HepG2 (cell line): ENCODE measurements around the gene ERBB4. TPM values are rescaled to one million over a fixed set of nuclear protein-coding genes. Genes with fewer than 3 reads are reported as not detected.
A peak's percentile ranks its signal among the peaks of the same experiment; 100 is the strongest.

Experiments used
- FOXA3 ChIP-seq: IDR thresholded peaks from 2 replicates; pipeline ENCODE4 v1.6.1; 2016; ENCODE audit warnings: missing genetic modification reagents, missing compliant biosample characterization
- FOXJ3 ChIP-seq: sonication (generic); formaldehyde crosslinking; IDR thresholded peaks from 2 replicates; pipeline ENCODE4 v1.4.0; 2020; ENCODE audit warnings: missing genetic modification reagents, mild to moderate bottlenecking, borderline replicate concordance
- HOXA3 ChIP-seq: sonication (generic); formaldehyde crosslinking; IDR thresholded peaks from 2 replicates; pipeline ENCODE4 v1.5.0; 2020; ENCODE audit warnings: missing genetic modification reagents
- MED1 ChIP-seq: sonication (generic); formaldehyde crosslinking; IDR thresholded peaks from 2 replicates; pipeline ENCODE4 v1.4.0; 2020; ENCODE audit warnings: missing genetic modification reagents
- NCOR1 ChIP-seq: fragments of 200-600 bp; sonication (generic); IDR thresholded peaks from 2 replicates; pipeline ENCODE4 v1.7.0; 2017; ENCODE audit warnings: antibody characterized with exemption, low read length, borderline replicate concordance
- POLR2G ChIP-seq: fragments of 200-400 bp; formaldehyde crosslinking; IDR thresholded peaks from 2 replicates; pipeline ENCODE4 v1.6.1; 2018; ENCODE audit warnings: mild to moderate bottlenecking, low read depth, low read length, moderate library complexity
- SAP130 ChIP-seq: IDR thresholded peaks from 2 replicates; pipeline ENCODE4 v1.6.1; 2016; ENCODE audit warnings: low read depth
- SOX13 ChIP-seq, 3 experiments: fragments of 450-650 bp in 1 of 3; sonication (generic) in 1 of 3; formaldehyde crosslinking in 1 of 3; IDR thresholded peaks in 2 of 3; conservative IDR thresholded peaks in 1 of 3; 2 replicates each; pipeline versions ENCODE4 v1.5.0 to v1.6.1; 2016 to 2020; ENCODE audit warnings: antibody characterized with exemption in 1 of 3, mild to moderate bottlenecking in 1 of 3, missing compliant biosample characterization in 1 of 3, missing genetic modification reagents in 1 of 3, moderate library complexity in 1 of 3
- SOX6 ChIP-seq, 2 experiments: fragments of 450-650 bp in 1 of 2; sonication (generic) in 1 of 2; formaldehyde crosslinking in 1 of 2; IDR thresholded peaks; 2 replicates each; pipeline versions ENCODE4 v1.4.0 to v1.6.1; 2017 to 2020; ENCODE audit warnings: antibody characterized with exemption in 1 of 2, mild to moderate bottlenecking in 1 of 2, missing genetic modification reagents in 1 of 2
- SP5 ChIP-seq: IDR thresholded peaks from 2 replicates; pipeline ENCODE4 v1.6.1; 2016; ENCODE audit warnings: low read depth, borderline replicate concordance
- TBX2 ChIP-seq: sonication (generic); formaldehyde crosslinking; IDR thresholded peaks from 2 replicates; pipeline ENCODE4 v1.5.0; 2020; ENCODE audit warnings: missing genetic modification reagents, mild to moderate bottlenecking, borderline replicate concordance
- TBX3 ChIP-seq: fragments of 450-650 bp; IDR thresholded peaks from 2 replicates; pipeline ENCODE4 v1.6.1; 2017; ENCODE audit warnings: antibody characterized with exemption, mild to moderate bottlenecking, inconsistent platforms, borderline replicate concordance
- TCF7 ChIP-seq: sonication (generic); IDR thresholded peaks from 2 replicates; pipeline ENCODE4 v1.6.1; 2016; ENCODE audit warnings: antibody characterized with exemption, low read depth
- ZSCAN25 ChIP-seq: sonication (generic); formaldehyde crosslinking; IDR thresholded peaks from 2 replicates; pipeline ENCODE4 v1.8.0; 2022; ENCODE audit warnings: mild to moderate bottlenecking, missing genetic modification reagents
- polyA plus RNA-seq, 8 experiments: library from polyadenylated mRNA; depleted of rRNA in 3 of 8; stranded (reverse) in 7 of 8; unstranded in 1 of 8; fragments of >200 nt; fragmentation: Illumina TruSeq in 4 of 8; extraction: Trizol in 4 of 8; gene quantifications; 2 replicates each; pipeline versions ENCODE4 v1.2.1 to v1.2.3, GENCODE V29; 2011 to 2016; ENCODE audit warnings: low read depth in 4 of 8, missing spikeins in 1 of 8, mixed read lengths in 1 of 8; ENCODE audit not compliant: insufficient read depth in 1 of 8
- total RNA-seq, 5 experiments: library from RNA; depleted of rRNA; stranded (reverse); fragments of >200 nt; fragmentation: Illumina TruSeq; extraction: Trizol; gene quantifications; 2 replicates each; pipeline ENCODE4 v1.2.3, GENCODE V29; 2016; ENCODE audit warnings: low read depth in 1 of 5
- TF ChIP-seq, protein P1 (sequence below), 2 experiments: sonication (generic) in 1 of 2; formaldehyde crosslinking in 1 of 2; IDR thresholded peaks; 2 replicates each; pipeline versions ENCODE4 v1.5.1 to v1.6.1; 2011 to 2020; ENCODE audit warnings: borderline replicate concordance in 1 of 2, low read depth in 1 of 2, low read length in 1 of 2, mild to moderate bottlenecking in 1 of 2, missing genetic modification reagents in 1 of 2, moderate library complexity in 1 of 2
- TF ChIP-seq, protein P2 (sequence below): IDR thresholded peaks from 2 replicates; pipeline ENCODE4 v1.6.1; 2012; ENCODE audit warnings: low read depth, low read length, improper control_type of control experiment
- TF ChIP-seq, protein P3 (sequence below): sonication (generic); formaldehyde crosslinking; IDR thresholded peaks from 2 replicates; pipeline ENCODE4 v1.4.0; 2020; ENCODE audit warnings: missing genetic modification reagents
- TF ChIP-seq, protein P4 (sequence below): sonication (generic); formaldehyde crosslinking; IDR thresholded peaks from 2 replicates; pipeline ENCODE4 v1.5.0; 2020; ENCODE audit warnings: mild to moderate bottlenecking, missing genetic modification reagents

ERBB4 gene
- total and polyA plus RNA-seq, 2 of the 13 experiments (the other 11 are each of a cell fraction or from before 2014, with no cell fraction given), result not detected

GRCh38 chr2:212451786-212452231 is 86.8 kb downstream of the ERBB4 start (continued):
- TF ChIP-seq, protein P1, sequence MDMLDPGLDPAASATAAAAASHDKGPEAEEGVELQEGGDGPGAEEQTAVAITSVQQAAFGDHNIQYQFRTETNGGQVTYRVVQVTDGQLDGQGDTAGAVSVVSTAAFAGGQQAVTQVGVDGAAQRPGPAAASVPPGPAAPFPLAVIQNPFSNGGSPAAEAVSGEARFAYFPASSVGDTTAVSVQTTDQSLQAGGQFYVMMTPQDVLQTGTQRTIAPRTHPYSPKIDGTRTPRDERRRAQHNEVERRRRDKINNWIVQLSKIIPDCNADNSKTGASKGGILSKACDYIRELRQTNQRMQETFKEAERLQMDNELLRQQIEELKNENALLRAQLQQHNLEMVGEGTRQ (IDR thresholded peaks at IDR 0.05; ENCODE audit: low read depth, low read length), result no peak
- TF ChIP-seq, protein P1 (CRISPR knock-in tag; IDR thresholded peaks at IDR 0.05; ENCODE audit: borderline replicate concordance), result no peak
- TF ChIP-seq ZSCAN25 (CRISPR knock-in tag) (no peak), FOXJ3 (CRISPR knock-in tag) (0 out of 2 replicates have a peak, but pooled peaks have one; percentile 44), SAP130 (peak; percentile 54; the same call in 1 of the 2 replicates), TCF7 (peak; percentile 64), TBX3 (no peak), SP5 (peak; percentile 88), MED1 (0 out of 2 replicates have a peak, but pooled peaks have one; percentile 18), TBX2 (CRISPR knock-in tag) (peak; percentile 31; the same call in 1 of the 2 replicates), SOX6 (IDR thresholded peaks at IDR 0.05) (no peak), SOX6 (CRISPR knock-in tag; IDR thresholded peaks at IDR 0.05) (peak; percentile 98), FOXA3 (peak; percentile 72), NCOR1 (peak; percentile 80; the same call in 1 of the 2 replicates), POLR2G (no peak), HOXA3 (CRISPR knock-in tag) (no peak), SOX13 (IDR thresholded peaks at IDR 0.05) (peak; percentile 95), SOX13 (CRISPR knock-in tag; conservative IDR thresholded peaks at IDR 0.05 in 1 of 2, IDR thresholded peaks at IDR 0.05 in 1 of 2) (peak in 1 of 2 experiments; percentile 100; a peak in 2 of 4 replicates)
- TF ChIP-seq, protein P2, sequence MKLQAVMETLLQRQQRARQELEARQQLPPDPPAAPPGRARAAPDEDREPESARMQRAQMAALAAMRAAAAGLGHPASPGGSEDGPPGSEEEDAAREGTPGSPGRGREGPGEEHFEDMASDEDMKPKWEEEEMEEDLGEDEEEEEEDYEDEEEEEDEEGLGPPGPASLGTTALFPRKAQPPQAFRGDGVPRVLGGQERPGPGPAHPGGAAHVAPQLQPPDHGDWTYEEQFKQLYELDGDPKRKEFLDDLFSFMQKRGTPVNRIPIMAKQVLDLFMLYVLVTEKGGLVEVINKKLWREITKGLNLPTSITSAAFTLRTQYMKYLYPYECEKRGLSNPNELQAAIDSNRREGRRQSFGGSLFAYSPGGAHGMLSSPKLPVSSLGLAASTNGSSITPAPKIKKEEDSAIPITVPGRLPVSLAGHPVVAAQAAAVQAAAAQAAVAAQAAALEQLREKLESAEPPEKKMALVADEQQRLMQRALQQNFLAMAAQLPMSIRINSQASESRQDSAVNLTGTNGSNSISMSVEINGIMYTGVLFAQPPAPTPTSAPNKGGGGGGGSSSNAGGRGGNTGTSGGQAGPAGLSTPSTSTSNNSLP, result peak; percentile 74; the same call in 1 of the 2 replicates
- TF ChIP-seq, protein P3, sequence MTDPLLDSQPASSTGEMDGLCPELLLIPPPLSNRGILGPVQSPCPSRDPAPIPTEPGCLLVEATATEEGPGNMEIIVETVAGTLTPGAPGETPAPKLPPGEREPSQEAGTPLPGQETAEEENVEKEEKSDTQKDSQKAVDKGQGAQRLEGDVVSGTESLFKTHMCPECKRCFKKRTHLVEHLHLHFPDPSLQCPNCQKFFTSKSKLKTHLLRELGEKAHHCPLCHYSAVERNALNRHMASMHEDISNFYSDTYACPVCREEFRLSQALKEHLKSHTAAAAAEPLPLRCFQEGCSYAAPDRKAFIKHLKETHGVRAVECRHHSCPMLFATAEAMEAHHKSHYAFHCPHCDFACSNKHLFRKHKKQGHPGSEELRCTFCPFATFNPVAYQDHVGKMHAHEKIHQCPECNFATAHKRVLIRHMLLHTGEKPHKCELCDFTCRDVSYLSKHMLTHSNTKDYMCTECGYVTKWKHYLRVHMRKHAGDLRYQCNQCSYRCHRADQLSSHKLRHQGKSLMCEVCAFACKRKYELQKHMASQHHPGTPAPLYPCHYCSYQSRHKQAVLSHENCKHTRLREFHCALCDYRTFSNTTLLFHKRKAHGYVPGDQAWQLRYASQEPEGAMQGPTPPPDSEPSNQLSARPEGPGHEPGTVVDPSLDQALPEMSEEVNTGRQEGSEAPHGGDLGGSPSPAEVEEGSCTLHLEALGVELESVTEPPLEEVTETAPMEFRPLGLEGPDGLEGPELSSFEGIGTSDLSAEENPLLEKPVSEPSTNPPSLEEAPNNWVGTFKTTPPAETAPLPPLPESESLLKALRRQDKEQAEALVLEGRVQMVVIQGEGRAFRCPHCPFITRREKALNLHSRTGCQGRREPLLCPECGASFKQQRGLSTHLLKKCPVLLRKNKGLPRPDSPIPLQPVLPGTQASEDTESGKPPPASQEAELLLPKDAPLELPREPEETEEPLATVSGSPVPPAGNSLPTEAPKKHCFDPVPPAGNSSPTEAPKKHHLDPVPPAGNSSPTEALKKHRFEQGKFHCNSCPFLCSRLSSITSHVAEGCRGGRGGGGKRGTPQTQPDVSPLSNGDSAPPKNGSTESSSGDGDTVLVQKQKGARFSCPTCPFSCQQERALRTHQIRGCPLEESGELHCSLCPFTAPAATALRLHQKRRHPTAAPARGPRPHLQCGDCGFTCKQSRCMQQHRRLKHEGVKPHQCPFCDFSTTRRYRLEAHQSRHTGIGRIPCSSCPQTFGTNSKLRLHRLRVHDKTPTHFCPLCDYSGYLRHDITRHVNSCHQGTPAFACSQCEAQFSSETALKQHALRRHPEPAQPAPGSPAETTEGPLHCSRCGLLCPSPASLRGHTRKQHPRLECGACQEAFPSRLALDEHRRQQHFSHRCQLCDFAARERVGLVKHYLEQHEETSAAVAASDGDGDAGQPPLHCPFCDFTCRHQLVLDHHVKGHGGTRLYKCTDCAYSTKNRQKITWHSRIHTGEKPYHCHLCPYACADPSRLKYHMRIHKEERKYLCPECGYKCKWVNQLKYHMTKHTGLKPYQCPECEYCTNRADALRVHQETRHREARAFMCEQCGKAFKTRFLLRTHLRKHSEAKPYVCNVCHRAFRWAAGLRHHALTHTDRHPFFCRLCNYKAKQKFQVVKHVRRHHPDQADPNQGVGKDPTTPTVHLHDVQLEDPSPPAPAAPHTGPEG (CRISPR knock-in tag), result no peak
- TF ChIP-seq, protein P4, sequence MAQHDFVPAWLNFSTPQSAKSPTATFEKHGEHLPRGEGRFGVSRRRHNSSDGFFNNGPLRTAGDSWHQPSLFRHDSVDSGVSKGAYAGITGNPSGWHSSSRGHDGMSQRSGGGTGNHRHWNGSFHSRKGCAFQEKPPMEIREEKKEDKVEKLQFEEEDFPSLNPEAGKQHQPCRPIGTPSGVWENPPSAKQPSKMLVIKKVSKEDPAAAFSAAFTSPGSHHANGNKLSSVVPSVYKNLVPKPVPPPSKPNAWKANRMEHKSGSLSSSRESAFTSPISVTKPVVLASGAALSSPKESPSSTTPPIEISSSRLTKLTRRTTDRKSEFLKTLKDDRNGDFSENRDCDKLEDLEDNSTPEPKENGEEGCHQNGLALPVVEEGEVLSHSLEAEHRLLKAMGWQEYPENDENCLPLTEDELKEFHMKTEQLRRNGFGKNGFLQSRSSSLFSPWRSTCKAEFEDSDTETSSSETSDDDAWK (CRISPR knock-in tag), result no peak
